Activated B cell treated with CpG ODN at 0.5 μM for 24 hours (primary cell): ENCODE results near the gene IFNB1. TPM values are rescaled to one million over a fixed set of nuclear protein-coding genes. Genes with fewer than 3 reads are reported as not detected.

Experiments used
- ATAC-seq: fragments of 200-7000 bp; cut with Tn5 transposase; one replicate; pipeline ENCODE4 v1.10.0; 2021; ENCODE audit warnings: low read depth, mild to moderate bottlenecking, moderate library complexity
- CTCF ChIA-PET: fragments of 350-600 bp; sonication (Branson Sonifier 250); formaldehyde crosslinking; loops from one replicate; lab custom pipeline; 2021; ENCODE audit warnings: antibody characterized with exemption; lab: Charles Lee
- POLR2A ChIA-PET: fragments of 350-600 bp; sonication (Branson Sonifier 250); formaldehyde crosslinking; loops from one replicate; lab custom pipeline; 2021; ENCODE audit warnings: antibody characterized with exemption; lab: Charles Lee
- DNase-seq: peaks from one replicate; pipeline ENCODE4 v3.0.0; 2022
- H3K27ac Mint-ChIP-seq: one replicate; pipeline ENCODE4 v1.8.0; 2020; ENCODE audit warnings: mixed read lengths
- H3K27me3 Mint-ChIP-seq: one replicate; pipeline ENCODE4 v1.8.0; 2021; ENCODE audit warnings: mixed read lengths
- H3K36me3 Mint-ChIP-seq: one replicate; pipeline ENCODE4 v1.8.0; 2021; ENCODE audit warnings: low read depth, mixed read lengths
- H3K4me1 Mint-ChIP-seq: one replicate; pipeline ENCODE4 v1.8.0; 2021; ENCODE audit warnings: mixed read lengths
- H3K4me3 Mint-ChIP-seq: one replicate; pipeline ENCODE4 v1.8.0; 2020; ENCODE audit warnings: mild to moderate bottlenecking, mixed read lengths
- H3K9me3 Mint-ChIP-seq: one replicate; pipeline ENCODE4 v1.8.0; 2020; ENCODE audit warnings: mixed read lengths
- CTCF ChIP-seq: fragments of 200-600 bp; IDR thresholded peaks from one replicate; pipeline ENCODE4 v1.8.0; 2022; ENCODE audit warnings: antibody characterized with exemption, mild to moderate bottlenecking
- intact Hi-C: fragments of 100-400 bp; cut with micrococcal nuclease; formaldehyde crosslinking; loops from one replicate; pipeline ENCODE4 v1.15.1; 2024
- total RNA-seq: library from RNA; stranded (reverse); gene quantifications from 2 replicates; pipeline ENCODE4 v1.2.3, GENCODE V29; 2022

IFNB1 gene
- total RNA-seq, 1 donor from 2014 or later: not detected

GRCh38 chr9:21110708-21111576 is 33.2 kb upstream of the IFNB1 start:
- H3K4me1 Mint-ChIP-seq: no peaks in the 10 kb centered on the region
- ChIA-PET POLR2A (no interaction called here), CTCF (interaction anchor here (0.7 to 6.0 kb wide), 23 partner anchors 9 to 1646 kb away, joined by 3 to 79 read pairs (median 5); partner anchors contain the start of genes IFNB1 and MLLT3)
- no peak overlapping the region for H3K27ac Mint-ChIP-seq
- H3K9me3 Mint-ChIP-seq: no peaks in the 10 kb centered on the region
- no peak overlapping the region for H3K4me3 Mint-ChIP-seq
- ATAC-seq (peak; percentile 71), DNase-seq (no peak)
- TF ChIP-seq CTCF: no peak
- H3K27me3 Mint-ChIP-seq: peaks cover 5% of the 10 kb centered on the region
- intact Hi-C loops: loop anchor here (1.0 to 2.0 kb wide), 8 partner anchors 170 to 1646 kb away; no protein-coding TSS in a partner anchor
- H3K36me3 Mint-ChIP-seq: no peaks in the 10 kb centered on the region

GRCh38 chr9:21104787-21105186 is 27.0 kb upstream of the IFNB1 start:
- Mint-ChIP-seq H3K9me3 (no peaks in the 10 kb centered on the region), H3K4me3 (no peak overlapping the region), H3K36me3 (no peaks in the 10 kb centered on the region), H3K4me1 (peaks cover 4% of the 10 kb centered on the region), H3K27me3 (no peaks in the 10 kb centered on the region), H3K27ac (no peak overlapping the region)
- intact Hi-C loops: no loop called here
- ChIA-PET POLR2A (no interaction called here), CTCF (interaction anchor here (1.0 kb wide), 1 partner anchor 164 kb away, joined by 6 read pairs; no protein-coding TSS in a partner anchor)
- DNase-seq: no peak
- TF ChIP-seq CTCF: no peak
- ATAC-seq: no peak

- H3K9me3 Mint-ChIP-seq: no peaks in the 10 kb centered on the region
- CTCF ChIA-PET: interaction anchor here (1.6 kb wide), 1 partner anchor 8 kb away, joined by 10 read pairs; no protein-coding TSS in a partner anchor
- ATAC-seq (no peak), DNase-seq (no peak)
- no peak for TF ChIP-seq CTCF
- H3K27me3 Mint-ChIP-seq: no peaks in the 10 kb centered on the region
- peaks cover 17% of the 10 kb centered on the region for H3K4me1 Mint-ChIP-seq
- POLR2A ChIA-PET: no interaction called here
- no peaks in the 10 kb centered on the region for H3K36me3 Mint-ChIP-seq
- H3K27ac Mint-ChIP-seq: no peak overlapping the region
- H3K4me3 Mint-ChIP-seq: no peak overlapping the region
- intact Hi-C loops: no loop called here
Measured at GRCh38 chr9:21102305-21102704, 24.6 kb upstream of the IFNB1 start.

DNA sequence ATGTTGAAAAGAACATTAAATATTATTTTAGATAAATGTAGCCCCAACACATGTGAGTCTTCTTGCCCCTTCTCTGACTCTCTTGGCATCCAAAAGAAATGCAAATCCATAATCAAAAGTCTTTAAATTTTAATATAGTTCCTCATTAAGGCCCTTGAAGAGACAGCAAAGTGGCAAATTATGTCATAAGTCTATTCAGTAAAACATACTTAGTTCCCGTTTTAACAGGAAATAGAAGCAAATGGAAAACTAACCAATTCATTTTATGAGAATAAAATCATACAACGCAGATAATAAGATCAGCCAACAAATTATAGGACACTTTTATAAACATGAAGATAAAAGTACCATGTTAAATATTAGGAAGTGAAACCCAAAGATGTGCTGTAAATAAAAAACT is 20.1 kb upstream of the IFNB1 start:
- intact Hi-C loops: loop anchor here (2.0 to 5.0 kb wide), 2 partner anchors 67 to 476 kb away; partner anchors contain the start of genes HACD4 and MLLT3
- ChIA-PET CTCF (no interaction called here), POLR2A (no interaction called here)
- no peak overlapping the region for H3K4me3 Mint-ChIP-seq
- ATAC-seq: peak; percentile 40
- no peak for TF ChIP-seq CTCF
- no peaks in the 10 kb centered on the region for H3K9me3 Mint-ChIP-seq
- no peaks in the 10 kb centered on the region for H3K27me3 Mint-ChIP-seq
- no peaks in the 10 kb centered on the region for H3K36me3 Mint-ChIP-seq
- H3K27ac Mint-ChIP-seq: peak overlapping the region; percentile 24
- H3K4me1 Mint-ChIP-seq: peaks cover 31% of the 10 kb centered on the region
- no peak for DNase-seq

- intact Hi-C loops: loop anchor here (2.0 to 5.0 kb wide), 2 partner anchors 66 to 475 kb away; partner anchors contain the start of genes HACD4 and MLLT3
- H3K4me3 Mint-ChIP-seq: peak overlapping the region; percentile 61
- ATAC-seq (no peak), DNase-seq (no peak)
- no peaks in the 10 kb centered on the region for H3K36me3 Mint-ChIP-seq
- peak overlapping the region; percentile 42 for H3K27ac Mint-ChIP-seq
- H3K9me3 Mint-ChIP-seq: no peaks in the 10 kb centered on the region
- ChIA-PET POLR2A (no interaction called here), CTCF (interaction anchor here (1.5 kb wide), 1 partner anchor 14 kb away, joined by 9 read pairs; no protein-coding TSS in a partner anchor)
- TF ChIP-seq CTCF: no peak
- no peaks in the 10 kb centered on the region for H3K27me3 Mint-ChIP-seq
- H3K4me1 Mint-ChIP-seq: peaks cover 31% of the 10 kb centered on the region
Measured at GRCh38 chr9:21096901-21097255, 19.1 kb upstream of the IFNB1 start.
